NCI-H1092 treated with DMSO at 0.1 percent for 48 hours (cell line): Measurements from ENCODE around the gene COL3A1.

Source experiments
- DNase-seq: peaks from one replicate; lab custom pipeline; 2025; lab: John Stamatoyannopoulos, UW

COL3A1 gene

DNA sequence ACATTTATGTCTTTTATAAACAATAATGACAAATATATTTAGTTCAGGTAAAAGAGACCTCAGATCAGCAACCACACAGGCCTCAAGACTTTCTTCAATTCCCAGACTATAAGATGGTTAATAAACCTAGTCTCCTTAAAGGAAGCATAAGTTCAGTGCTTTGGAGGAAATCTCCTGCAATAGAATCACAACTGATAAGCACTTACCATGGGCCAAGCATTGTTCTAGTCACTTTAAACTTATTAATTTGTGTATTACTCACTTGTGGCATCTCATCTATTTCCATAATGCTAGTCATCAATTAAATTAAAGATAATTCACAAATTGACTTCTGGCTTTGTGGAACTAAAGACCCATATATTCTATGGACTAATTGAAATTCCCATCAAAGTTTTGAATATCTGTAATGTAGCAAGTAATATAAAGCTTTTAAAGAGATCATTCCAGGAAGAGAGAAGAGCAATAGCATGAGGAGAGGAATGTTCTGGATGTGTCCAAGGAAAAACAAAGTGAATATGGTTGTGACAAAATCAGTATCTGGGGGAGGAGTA lies 42.2 kb downstream of the COL3A1 start:
- no peak for DNase-seq

DNA sequence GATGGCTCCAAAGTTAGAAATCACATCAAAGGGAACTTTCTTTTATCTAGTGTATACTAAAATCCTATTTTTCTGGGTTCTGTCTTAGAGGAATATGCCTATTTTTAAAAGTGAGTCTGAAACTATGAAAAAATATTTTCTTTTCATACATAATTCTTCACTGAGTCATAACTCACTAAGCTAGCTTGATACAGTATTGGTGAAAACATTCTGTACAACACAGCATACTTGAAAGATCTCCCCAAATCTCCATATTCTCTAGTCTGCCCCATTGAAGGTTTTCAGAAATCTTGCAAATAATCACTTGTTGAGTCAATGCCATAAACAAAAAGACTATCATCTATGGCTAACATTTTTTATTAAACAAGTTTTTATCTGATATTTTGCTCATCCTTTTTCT lies 44.5 kb downstream of the COL3A1 start:
- no peak for DNase-seq

DNA sequence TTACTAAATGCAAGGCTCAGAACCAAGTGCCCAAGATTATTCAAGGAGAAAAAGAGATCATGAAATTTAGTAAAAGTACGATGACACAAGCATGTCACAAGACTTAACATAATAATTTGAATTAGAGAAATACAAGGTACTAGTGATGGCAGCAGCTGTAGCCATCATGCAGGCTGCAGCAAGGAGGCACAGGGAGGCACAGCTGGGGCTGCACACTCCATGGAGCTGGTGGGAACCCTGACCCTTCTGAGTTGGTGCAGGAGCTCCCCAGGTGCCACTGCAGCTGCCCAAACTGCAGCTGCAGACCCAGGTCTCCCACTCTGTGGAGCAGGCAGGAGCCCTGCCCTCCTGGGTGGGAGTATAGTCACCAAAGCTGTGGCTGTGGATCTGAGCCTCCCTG lies 46.0 kb downstream of the COL3A1 start:
- DNase-seq = no peak

DNA sequence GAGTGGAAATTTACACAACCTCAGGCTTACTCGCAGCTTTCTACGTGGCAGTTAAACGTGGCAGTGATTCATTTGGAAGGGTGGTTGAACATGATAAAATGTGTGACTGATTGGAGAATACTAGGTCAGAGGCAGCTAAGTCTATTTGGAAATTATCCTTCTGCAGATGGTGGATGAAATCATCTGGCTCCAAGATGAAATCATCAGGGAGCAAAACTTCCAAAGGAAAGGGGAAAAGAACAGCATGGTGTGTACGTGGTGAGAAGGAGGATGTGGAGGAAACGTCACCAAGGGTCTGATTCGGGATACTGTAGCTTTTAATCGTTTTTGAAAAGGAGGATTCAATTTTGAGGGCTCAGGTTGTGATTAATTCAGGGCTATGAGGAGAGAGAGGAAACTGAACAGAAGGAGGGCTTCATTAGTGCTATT lies 47.9 kb downstream of the COL3A1 start:
- DNase-seq = no peak

DNA sequence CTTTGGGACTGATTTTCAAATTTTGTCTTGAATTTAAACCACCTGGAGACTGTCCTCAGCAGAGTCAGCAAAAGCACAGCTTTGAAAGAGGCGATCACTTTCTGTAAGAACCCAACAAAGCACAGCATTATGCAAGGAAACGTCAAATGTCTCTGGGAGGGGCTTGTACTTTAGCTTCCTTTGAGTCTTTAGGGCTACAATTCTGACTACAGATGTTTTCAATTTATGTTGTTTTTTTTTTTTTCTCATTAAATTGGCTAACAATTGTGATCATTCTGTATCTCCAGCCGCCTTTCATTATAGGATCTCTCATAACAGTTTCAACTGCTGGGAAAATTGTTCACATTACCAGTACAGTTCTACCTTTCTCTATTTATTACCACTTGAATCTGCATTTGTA lies 48.3 kb downstream of the COL3A1 start:
- no peak for DNase-seq

DNA sequence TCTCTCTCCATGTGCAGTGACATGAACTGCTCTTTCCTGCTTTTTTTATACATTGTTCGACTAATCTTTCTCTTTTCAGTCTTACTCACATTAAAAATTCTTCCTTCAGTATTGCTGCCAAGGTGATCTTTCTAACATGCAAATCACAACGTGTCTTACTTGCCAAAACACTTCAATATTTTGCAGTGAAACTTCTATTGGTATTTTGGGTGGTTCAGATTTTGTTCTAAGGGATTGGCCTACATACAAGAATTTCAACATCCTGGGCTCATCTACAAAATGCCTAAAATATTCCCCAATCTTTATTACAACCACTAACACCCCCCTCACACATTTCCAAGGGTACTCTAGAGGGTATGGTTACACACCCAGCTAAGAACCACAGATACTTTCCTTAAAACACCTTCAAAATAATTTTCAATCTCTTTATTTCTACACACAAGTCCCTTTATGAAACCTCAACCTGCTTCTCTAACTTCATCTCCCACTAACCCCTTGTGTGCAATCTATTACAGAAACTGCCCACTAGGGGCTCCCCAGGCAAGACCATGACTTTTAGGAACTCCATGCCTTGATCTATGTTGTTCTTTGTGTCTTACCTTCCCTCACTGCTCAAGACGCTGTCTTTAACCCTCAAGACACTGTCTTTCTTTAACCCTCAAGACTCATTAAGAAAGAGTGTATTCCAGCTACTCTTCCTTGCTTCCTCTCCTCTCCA lies 50.9 kb downstream of the COL3A1 start:
- DNase-seq = no peak

DNA sequence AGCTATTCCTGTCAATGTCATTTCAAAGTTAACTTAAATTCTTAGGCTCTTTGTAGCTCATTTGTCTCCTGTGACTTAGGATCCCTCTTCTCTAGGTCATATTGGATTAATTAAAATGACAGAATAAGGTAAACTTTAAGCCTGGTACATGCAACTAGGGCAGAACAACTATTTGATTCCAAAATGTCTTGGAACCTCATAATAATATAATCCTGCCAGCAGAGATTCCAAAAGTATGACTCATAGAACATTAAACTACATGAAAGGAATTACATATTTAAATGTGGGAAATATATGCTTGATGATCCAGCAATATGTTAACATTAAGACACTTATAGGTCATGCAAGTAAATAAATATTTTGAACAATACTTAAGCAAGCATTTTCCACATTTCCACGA lies 63.3 kb downstream of the COL3A1 start:
- no peak for DNase-seq

DNA sequence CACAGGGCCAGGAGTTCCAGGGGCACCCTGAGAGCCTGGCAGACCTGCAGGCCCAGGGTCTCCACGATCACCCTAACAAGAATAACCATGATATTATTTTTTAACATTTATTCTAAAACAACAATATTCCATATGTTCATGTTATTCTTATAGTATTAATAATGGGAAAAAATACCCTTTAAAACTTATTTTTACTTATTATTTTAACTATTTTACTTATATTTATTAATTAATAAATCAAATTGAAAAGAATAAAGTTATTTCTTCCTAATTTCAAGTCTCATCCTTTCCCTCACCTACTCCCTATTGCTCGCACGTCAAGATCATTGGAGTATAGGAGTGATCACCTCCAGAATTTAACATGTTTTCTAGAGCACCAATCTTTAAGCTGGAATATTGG lies 71.7 kb downstream of the COL3A1 start:
- DNase-seq = no peak

DNA sequence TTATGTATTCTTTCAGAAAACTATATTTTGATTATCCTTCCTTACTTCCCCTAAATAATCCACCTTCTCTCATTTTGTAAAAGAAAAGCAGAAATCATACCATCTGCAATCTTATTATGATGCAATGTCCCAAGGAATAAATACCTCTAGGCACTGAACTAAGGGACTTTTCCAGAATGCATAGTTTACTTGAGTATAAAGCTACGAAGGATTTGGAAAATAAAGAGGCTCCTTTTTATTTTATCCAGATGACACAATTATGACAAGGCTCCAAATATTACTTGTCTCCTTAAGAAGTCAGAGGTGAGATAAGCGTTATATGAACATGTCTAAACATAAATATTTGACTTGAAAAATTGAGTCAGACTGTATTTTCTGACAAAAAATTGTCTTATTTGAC lies 72.1 kb downstream of the COL3A1 start:
- no peak for DNase-seq

DNA sequence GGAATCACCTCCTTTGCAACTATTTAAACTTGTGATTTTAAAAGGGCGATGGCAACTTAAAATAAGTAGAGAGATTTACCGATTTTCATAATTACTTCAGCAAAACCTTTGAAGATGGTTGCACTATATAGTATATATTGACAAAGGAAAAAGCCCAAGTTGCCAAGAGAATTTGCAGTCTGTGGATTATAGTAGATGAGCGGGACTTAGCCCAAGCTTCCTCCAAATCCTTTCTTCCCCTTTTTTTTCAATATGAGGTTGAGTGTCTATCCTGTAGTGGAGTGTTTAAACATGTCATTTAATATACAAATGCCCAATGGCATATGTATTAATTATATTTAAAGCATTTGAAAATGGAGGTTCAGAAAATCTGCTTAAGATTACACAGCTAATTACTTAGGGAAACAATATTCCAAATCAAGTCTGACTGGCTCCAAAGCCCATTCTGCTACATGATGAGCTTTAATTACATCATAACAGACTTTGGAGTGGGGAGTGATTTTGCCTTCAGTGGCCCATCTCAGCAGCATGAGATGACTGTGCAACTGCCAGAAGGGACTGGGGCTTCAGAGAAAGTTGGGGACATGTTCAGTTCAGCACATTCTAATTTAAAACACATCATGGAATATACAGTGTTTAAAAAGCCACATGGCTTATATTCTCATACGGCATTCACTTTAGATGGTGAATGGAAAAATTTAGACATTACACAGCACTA lies 73.2 kb downstream of the COL3A1 start:
- no peak for DNase-seq

DNA sequence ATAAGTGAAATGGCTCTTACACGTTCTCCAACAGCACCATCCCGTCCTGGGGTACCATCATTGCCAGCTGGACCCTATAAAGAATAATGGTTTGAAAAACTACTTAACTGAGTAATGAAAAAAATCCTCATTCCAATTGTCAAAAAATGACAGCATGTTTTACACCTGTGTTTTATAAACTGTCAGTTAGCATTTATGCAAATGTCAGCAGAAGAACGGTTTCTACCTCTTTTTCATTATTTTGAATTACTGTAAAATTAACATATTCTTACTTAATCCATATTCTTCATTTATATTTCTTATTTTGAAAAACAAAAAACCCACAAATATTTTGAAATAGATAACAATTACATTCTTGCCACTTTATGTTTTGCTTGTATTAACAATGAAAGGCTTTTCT lies 74.0 kb downstream of the COL3A1 start:
- DNase-seq = no peak

DNA sequence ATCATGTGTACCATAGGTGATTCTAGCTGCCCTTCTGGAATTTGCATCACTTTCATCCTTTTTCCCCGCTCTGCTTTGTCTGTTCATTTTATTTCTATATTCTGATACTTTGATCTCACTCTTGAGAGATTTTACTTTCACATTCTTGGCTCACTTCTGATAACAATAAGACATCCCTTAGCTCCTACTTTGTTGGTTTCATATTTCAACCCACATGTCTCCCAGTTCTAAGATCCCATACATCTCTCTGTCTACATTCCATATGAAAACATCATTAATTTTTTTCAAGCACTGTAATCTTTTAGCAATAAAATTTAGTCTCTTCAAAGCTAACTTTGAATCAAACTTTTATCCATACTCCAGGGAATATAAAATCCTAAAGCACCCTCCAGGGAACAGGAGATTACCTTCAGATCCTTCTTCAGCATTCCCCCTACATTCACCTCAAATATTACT lies 75.6 kb downstream of the COL3A1 start:
- no peak for DNase-seq

DNA sequence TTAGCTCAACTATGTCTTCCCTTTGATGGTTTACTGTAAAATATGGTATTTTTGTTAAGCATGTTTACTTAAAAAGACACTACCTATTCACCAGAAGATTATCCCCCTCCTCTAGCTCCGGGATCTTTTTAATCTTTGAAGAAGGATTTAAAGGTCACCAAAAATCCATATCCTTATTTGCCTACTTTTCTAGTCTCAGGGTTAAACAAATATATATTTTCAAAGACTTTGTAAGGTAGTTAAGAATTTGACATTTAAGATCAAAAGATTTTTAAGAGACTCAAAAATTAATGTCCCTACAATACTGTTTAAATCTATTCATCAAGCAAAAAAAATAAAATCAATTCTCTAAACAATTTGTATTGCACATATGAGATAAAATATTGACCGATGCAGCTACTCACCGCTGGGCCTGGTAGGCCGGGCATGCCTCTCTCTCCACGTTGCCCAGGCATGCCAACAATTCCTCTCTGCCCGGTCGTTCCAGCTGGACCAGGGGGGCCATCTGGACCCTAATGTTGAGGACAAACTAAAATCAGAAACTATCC lies 76.1 kb downstream of the COL3A1 start:
- DNase-seq = no peak

DNA sequence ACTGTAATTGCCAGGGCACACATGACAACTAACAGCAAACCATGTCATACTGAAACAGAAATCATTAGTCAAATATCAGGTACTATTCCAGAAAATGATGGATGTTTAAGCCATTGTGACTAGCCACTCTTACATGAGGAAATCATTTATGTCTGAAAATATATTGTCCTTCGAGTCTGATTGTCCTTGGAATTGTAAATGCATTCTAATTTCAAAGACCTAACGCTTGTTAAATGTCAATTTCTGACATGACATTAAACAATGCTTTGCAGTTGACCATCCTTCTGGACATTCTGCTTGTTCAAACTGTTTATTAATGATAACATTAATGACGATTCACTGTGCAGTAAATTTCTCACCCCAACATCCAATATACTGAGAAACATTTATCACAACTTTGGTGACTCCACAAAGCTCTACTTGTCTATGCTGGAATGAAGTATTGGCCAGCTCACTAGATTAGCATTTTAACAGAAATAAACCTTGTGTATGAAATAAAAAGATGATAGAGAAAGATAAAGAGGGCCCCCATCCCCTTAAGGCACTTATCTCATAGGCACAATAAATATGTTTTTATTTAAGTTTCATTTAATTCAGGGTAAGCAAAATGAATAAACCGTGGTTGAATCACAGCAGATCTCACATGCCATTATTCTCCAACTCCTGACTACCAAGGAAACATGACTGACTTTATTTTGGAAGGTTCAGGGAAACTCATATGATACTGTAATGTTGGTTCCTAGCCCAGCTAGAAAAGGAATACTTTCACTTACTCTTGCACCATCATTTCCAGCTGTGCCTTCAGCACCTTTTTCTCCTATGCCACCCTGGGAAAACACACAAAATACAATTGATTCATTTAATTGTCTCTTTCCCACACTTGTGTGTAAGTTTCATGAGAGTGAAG lies 82.3 kb downstream of the COL3A1 start:
- no peak for DNase-seq

DNA sequence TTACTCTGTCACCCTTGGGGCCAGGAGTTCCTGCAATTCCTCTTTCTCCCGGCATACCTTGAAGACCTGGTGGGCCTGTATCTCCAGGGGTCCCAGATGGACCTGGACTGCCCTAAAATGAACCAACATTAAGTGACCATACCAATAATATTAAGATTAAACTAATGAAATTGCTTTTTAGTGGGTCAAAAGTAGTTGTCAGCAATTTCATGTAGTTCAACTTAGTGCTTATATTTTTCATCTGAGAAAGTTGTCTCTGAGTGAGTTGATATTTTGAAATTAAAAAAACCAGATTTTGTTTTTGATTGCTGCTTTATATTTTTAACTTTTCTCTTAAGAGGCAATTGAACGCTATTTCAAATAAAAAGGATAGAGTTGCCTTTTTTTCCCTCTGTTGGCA lies 83.1 kb downstream of the COL3A1 start:
- no peak for DNase-seq

DNA sequence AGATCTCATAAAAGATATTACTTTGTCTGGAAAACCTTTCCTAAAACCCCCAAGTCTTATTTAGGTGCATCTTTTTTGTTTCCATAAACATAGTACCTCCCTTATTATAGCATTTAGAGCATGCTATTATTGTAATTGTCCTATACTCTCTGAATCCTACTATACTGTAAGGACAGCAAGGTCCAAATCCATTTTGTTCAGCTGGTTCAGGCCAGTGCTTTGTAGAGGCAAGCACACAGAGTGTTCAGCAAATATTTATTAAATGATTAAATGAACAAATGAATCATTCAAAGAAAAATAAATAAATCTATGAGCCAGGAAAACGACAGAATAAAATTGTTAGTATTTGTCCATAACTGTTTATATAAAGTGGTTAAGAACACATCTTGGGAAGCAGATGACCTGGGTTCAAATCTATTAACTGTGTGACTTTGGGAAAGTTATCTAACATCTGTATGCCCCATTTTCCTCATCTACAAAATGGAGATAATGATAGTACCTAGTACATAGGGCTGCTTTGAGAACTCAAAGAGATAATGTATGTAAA lies 86.0 kb downstream of the COL3A1 start:
- no peak for DNase-seq
